ENCODE measurements around the gene ANKS1B.
A peak's percentile ranks its signal among the peaks of the same experiment; 100 is the strongest.

ANKS1B gene

GRCh38 chr12:99055299-99055698 is 929.4 kb downstream of the ANKS1B start:
- TF ChIP-seq CTCF (IDR thresholded peaks at IDR 0.05; ENCODE audit: low read depth, low read length), result no peak

GRCh38 chr12:99054601-99055128 is 930.1 kb downstream of the ANKS1B start:
- DNase-seq (ENCODE audit: extremely low read depth, low read depth), result no peak
- TF ChIP-seq CTCF (IDR thresholded peaks at IDR 0.05; ENCODE audit: low read depth, low read length), result no peak

More at GRCh38 chr12:99055299-99055698, 929.4 kb downstream of the ANKS1B start:
- no peak for DNase-seq (ENCODE audit: extremely low read depth, low read depth)

DNA sequence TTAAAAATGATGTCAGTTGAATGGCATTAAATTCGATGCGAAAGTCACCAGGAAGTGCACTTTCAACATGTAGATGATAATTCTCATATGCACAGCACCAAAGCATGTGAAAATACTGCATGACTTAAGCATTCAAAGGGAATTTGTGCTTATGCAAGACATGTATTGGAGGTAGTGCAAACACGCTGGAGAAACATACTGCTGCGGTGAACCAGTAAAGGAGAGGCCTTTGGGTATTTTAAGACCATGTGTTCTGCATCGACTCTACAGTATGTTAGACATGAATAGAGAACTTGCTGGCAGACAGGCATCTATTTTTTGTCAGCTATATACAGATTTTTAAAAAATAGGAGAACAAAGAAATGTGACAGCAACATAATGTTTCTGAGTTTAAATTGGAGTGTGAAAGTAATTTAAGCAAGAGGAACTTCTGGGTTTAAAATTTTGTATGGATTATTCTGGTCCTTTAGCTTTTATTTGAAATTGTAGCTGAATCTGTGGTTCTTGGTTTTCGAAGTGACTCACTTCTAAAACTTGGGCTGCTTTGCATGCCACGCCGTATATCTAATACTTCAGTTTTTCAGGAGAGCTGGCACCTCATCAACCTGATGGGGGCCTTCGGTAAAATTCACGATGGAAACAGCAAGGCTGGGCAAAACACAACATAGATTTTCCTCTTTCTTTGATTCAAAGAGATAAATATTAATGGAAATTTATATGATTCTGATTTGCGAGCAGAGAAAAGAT is 930.9 kb downstream of the ANKS1B start:
- TF ChIP-seq CTCF (IDR thresholded peaks at IDR 0.05; ENCODE audit: low read depth, low read length), result no peak
- DNase-seq (ENCODE audit: extremely low read depth, low read depth), result no peak

DNA sequence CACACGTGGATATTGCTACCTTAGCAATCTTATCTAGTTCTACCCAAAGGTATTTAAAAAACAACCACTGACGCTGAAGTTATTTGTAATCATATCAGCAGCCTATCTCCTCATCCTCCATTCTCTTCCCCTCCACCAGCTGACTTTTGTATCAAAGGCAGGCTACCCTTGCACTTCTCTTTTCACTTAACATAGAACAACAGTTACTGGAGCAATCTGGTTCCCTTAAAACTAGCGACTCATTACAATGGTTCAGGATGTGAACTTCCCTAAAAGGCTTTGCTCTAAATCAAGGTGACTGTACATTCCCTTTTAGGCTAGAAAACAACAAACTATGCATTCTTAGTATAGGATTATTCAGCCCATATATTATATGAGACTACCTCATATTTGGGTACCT is 935.0 kb downstream of the ANKS1B start:
- DNase-seq (ENCODE audit: extremely low read depth, low read depth), result no peak
- TF ChIP-seq CTCF (IDR thresholded peaks at IDR 0.05; ENCODE audit: low read depth, low read length), result no peak

- DNase-seq (ENCODE audit: extremely low read depth, low read depth), result no peak
These were observed 939.6 kb downstream of the ANKS1B start for GRCh38 chr12:99045158-99045557.

GRCh38 chr12:99043319-99043914 is 941.3 kb downstream of the ANKS1B start:
- peak; percentile 25 for DNase-seq (ENCODE audit: extremely low read depth, low read depth)
- peak; percentile 91 for TF ChIP-seq CTCF (IDR thresholded peaks at IDR 0.05; ENCODE audit: low read depth, low read length)

More at GRCh38 chr12:99045158-99045557, 939.6 kb downstream of the ANKS1B start:
- TF ChIP-seq CTCF (IDR thresholded peaks at IDR 0.05; ENCODE audit: low read depth, low read length), result no peak

DNA sequence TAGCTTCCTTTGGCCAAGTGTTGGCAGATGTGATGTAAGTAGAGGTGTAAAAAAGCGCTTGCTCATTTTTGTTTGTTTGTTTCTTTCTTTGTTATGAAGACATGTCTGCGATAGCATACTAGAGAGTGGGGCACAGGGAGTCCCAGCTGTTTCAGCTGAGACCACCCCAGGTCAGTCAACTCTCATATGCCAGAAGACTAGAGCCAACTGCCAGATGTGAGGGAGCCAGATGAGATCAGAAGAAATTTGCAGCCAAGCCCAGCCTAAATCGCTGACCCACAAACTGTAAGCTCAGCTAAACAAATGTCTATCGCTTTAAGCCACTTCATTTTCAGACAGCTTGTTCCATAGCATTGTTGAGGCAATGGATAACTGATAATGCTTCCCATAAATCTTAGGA is 942.5 kb downstream of the ANKS1B start:
- no peak for DNase-seq (ENCODE audit: extremely low read depth, low read depth)
- TF ChIP-seq CTCF (IDR thresholded peaks at IDR 0.05; ENCODE audit: low read depth, low read length), result no peak

Measured in AG09319 (cell line).